K562 (cell line): ENCODE results near the gene LTBR. TPM values are rescaled to one million over a fixed set of nuclear protein-coding genes. Genes with fewer than 3 reads are reported as not detected.

Experiments
- BRCA1 ChIP-seq, 2 experiments: fragments of 450-650 bp in 1 of 2; sonication (generic) in 1 of 2; formaldehyde crosslinking in 1 of 2; IDR thresholded peaks; 2 replicates each; pipeline versions ENCODE4 v1.5.0 to v1.6.1; 2017 to 2020; ENCODE audit warnings: mild to moderate bottlenecking in 1 of 2, missing genetic modification reagents in 1 of 2
- EGR1 ChIP-seq: fragments of 450-650 bp; conservative IDR thresholded peaks from 2 replicates; pipeline ENCODE4 v1.6.1; 2017; ENCODE audit warnings: mild to moderate bottlenecking
- FOSL1 ChIP-seq: fragments of 200-800 bp; sonication (Bioruptor generic); conservative IDR thresholded peaks from 2 replicates; pipeline ENCODE4 v1.6.1; 2016; ENCODE audit warnings: missing genetic modification characterization, missing compliant biosample characterization
- FOXK2 ChIP-seq, 2 experiments: fragments of 450-650 bp; IDR thresholded peaks in 1 of 2; conservative IDR thresholded peaks in 1 of 2; 2 replicates each; pipeline ENCODE4 v1.6.1; 2016; ENCODE audit warnings: low read depth in 2 of 2, mild to moderate bottlenecking in 1 of 2
- GATAD2A ChIP-seq: fragments of 450-650 bp; IDR thresholded peaks from 2 replicates; pipeline ENCODE4 v1.6.1; 2017
- GTF2A2 ChIP-seq: IDR thresholded peaks from 2 replicates; pipeline ENCODE4 v1.6.1; 2016; ENCODE audit warnings: mild to moderate bottlenecking, missing genetic modification characterization, missing compliant biosample characterization
- NR2F6 ChIP-seq: fragments of 450-650 bp; formaldehyde crosslinking; IDR thresholded peaks from 2 replicates; pipeline ENCODE4 v1.4.0; 2020; ENCODE audit warnings: mild to moderate bottlenecking
- PHB2 ChIP-seq: fragments of 450-650 bp; IDR thresholded peaks from 2 replicates; pipeline ENCODE4 v1.6.1; 2017; ENCODE audit warnings: low read depth
- PML ChIP-seq: IDR thresholded peaks from 2 replicates; pipeline ENCODE4 v1.6.1; 2012; ENCODE audit warnings: low read length, inconsistent platforms
- SMAD4 ChIP-seq: fragments of 250-450 bp; sonication (Bioruptor Pico); conservative IDR thresholded peaks from 2 replicates; pipeline ENCODE4 v1.8.0; 2021; ENCODE audit warnings: inconsistent platforms, mild to moderate bottlenecking, moderate library complexity
- TAL1 ChIP-seq: fragments of 450-650 bp; IDR thresholded peaks from 2 replicates; pipeline ENCODE4 v1.6.1; 2016; ENCODE audit warnings: mild to moderate bottlenecking
- ZFP30 ChIP-seq: fragments of 250-450 bp; sonication (Bioruptor Pico); IDR thresholded peaks from 2 replicates; pipeline ENCODE4 v1.8.0; 2022; ENCODE audit warnings: moderate library complexity, mild to moderate bottlenecking, inconsistent platforms, borderline replicate concordance
- ZNF592 ChIP-seq: fragments of 450-650 bp; IDR thresholded peaks from 2 replicates; pipeline ENCODE4 v1.6.1; 2017; ENCODE audit warnings: antibody characterized with exemption, mild to moderate bottlenecking
- ZNF644 ChIP-seq: fragments of 200-800 bp; sonication (Bioruptor generic); IDR thresholded peaks from 2 replicates; pipeline ENCODE4 v1.6.1; 2016; ENCODE audit warnings: low read depth, missing genetic modification characterization, missing compliant biosample characterization
- polyA plus RNA-seq, 8 experiments: library from polyadenylated mRNA; depleted of rRNA in 4 of 8; stranded (reverse) in 5 of 8; unstranded in 3 of 8; fragments of >200 nt; fragmentation: Nextera tagmentation in 2 of 8; fragmentation: Illumina TruSeq in 1 of 8; extraction: Ambion mirVana in 2 of 8; extraction: Trizol in 1 of 8; gene quantifications; 2 replicates each; pipeline versions ENCODE4 v1.2.1 to v1.2.3, GENCODE V29; 2011 to 2014; ENCODE audit warnings: inconsistent platforms in 1 of 8, missing spikeins in 1 of 8
- total RNA-seq, 7 experiments: library from RNA; depleted of rRNA in 6 of 7; stranded (reverse); fragments of >200 nt in 6 of 7; fragmentation: Illumina TruSeq in 2 of 7; extraction: Trizol in 2 of 7; gene quantifications; 2 replicates each; pipeline versions ENCODE4 v1.2.1 to v1.2.3, GENCODE V29; 2011 to 2021; ENCODE audit warnings: low replicate concordance in 1 of 7
- TF ChIP-seq, protein P1 (sequence below): fragments of 450-650 bp; formaldehyde crosslinking; IDR thresholded peaks from 2 replicates; pipeline ENCODE4 v1.4.0; 2020; ENCODE audit warnings: mild to moderate bottlenecking, moderate library complexity
- TF ChIP-seq, protein P2 (sequence below): fragments of 200-800 bp; sonication (Bioruptor generic); IDR thresholded peaks from 2 replicates; pipeline ENCODE4 v1.6.1; 2016; ENCODE audit warnings: missing genetic modification characterization, missing compliant biosample characterization

Gene LTBR
- total and polyA plus RNA-seq, 9 of the 15 experiments (the other 6 are each of a cell fraction or from before 2014, with no cell fraction given), result 0.96 to 69.0 (median 35.3) TPM

- TF ChIP-seq, protein P1, sequence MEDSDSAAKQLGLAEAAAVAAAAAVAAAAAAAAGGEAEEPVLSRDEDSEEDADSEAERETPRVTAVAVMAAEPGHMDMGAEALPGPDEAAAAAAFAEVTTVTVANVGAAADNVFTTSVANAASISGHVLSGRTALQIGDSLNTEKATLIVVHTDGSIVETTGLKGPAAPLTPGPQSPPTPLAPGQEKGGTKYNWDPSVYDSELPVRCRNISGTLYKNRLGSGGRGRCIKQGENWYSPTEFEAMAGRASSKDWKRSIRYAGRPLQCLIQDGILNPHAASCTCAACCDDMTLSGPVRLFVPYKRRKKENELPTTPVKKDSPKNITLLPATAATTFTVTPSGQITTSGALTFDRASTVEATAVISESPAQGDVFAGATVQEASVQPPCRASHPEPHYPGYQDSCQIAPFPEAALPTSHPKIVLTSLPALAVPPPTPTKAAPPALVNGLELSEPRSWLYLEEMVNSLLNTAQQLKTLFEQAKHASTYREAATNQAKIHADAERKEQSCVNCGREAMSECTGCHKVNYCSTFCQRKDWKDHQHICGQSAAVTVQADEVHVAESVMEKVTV, result no peak
- 0 out of 2 replicates have a peak, but pooled peaks have one; percentile 16 for TF ChIP-seq EGR1
- no peak for TF ChIP-seq ZFP30 (CRISPR knock-in tag)
- no peak for TF ChIP-seq PHB2
- no peak for TF ChIP-seq TAL1
- TF ChIP-seq GTF2A2 (tag), result no peak
- TF ChIP-seq FOSL1 (tag), result peak; percentile 34; the same call in 1 of the 2 replicates
- no peak for TF ChIP-seq SMAD4 (CRISPR knock-in tag)
- TF ChIP-seq PML, result no peak
- peak in 1 of 2 experiments; percentile 39; a peak in 2 of 4 replicates for TF ChIP-seq FOXK2 (conservative IDR thresholded peaks at IDR 0.05 in 1 of 2, IDR thresholded peaks at IDR 0.05 in 1 of 2; ENCODE audit: low read depth in 2 of 2)
- no peak for TF ChIP-seq NR2F6 (CRISPR knock-in tag)
- TF ChIP-seq ZNF644 (tag), result 0 out of 2 replicates have a peak, but pooled peaks have one; percentile 28
- TF ChIP-seq GATAD2A, result no peak
- TF ChIP-seq, protein P2, sequence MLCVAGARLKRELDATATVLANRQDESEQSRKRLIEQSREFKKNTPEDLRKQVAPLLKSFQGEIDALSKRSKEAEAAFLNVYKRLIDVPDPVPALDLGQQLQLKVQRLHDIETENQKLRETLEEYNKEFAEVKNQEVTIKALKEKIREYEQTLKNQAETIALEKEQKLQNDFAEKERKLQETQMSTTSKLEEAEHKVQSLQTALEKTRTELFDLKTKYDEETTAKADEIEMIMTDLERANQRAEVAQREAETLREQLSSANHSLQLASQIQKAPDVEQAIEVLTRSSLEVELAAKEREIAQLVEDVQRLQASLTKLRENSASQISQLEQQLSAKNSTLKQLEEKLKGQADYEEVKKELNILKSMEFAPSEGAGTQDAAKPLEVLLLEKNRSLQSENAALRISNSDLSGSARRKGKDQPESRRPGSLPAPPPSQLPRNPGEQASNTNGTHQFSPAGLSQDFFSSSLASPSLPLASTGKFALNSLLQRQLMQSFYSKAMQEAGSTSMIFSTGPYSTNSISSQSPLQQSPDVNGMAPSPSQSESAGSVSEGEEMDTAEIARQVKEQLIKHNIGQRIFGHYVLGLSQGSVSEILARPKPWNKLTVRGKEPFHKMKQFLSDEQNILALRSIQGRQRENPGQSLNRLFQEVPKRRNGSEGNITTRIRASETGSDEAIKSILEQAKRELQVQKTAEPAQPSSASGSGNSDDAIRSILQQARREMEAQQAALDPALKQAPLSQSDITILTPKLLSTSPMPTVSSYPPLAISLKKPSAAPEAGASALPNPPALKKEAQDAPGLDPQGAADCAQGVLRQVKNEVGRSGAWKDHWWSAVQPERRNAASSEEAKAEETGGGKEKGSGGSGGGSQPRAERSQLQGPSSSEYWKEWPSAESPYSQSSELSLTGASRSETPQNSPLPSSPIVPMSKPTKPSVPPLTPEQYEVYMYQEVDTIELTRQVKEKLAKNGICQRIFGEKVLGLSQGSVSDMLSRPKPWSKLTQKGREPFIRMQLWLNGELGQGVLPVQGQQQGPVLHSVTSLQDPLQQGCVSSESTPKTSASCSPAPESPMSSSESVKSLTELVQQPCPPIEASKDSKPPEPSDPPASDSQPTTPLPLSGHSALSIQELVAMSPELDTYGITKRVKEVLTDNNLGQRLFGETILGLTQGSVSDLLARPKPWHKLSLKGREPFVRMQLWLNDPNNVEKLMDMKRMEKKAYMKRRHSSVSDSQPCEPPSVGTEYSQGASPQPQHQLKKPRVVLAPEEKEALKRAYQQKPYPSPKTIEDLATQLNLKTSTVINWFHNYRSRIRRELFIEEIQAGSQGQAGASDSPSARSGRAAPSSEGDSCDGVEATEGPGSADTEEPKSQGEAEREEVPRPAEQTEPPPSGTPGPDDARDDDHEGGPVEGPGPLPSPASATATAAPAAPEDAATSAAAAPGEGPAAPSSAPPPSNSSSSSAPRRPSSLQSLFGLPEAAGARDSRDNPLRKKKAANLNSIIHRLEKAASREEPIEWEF (CRISPR knock-in tag), result no peak
- no peak for TF ChIP-seq BRCA1 (IDR thresholded peaks at IDR 0.05)
- no peak for TF ChIP-seq BRCA1 (CRISPR knock-in tag; IDR thresholded peaks at IDR 0.05)
- TF ChIP-seq ZNF592, result 0 out of 2 replicates have a peak, but pooled peaks have one; percentile 35
Measured at GRCh38 chr12:6367969-6368892, 15.7 kb upstream of the LTBR start (continued).
